Skin of body (tissue), 2 donors: ENCODE measurements around the gene CEP112. TPM values are rescaled to one million over a fixed set of nuclear protein-coding genes. Genes with fewer than 3 reads are reported as not detected.

Source experiments
- DNase-seq: peaks from one replicate; lab custom pipeline; 2025; lab: John Stamatoyannopoulos, UW
- total RNA-seq: library from RNA; depleted of rRNA; stranded (reverse); fragments of >200 nt; gene quantifications from one replicate; pipeline ENCODE4 v1.2.3, GENCODE V29; 2014

The CEP112 gene
- total RNA-seq, 1 donor from 2014 or later: 17.7 TPM

DNA sequence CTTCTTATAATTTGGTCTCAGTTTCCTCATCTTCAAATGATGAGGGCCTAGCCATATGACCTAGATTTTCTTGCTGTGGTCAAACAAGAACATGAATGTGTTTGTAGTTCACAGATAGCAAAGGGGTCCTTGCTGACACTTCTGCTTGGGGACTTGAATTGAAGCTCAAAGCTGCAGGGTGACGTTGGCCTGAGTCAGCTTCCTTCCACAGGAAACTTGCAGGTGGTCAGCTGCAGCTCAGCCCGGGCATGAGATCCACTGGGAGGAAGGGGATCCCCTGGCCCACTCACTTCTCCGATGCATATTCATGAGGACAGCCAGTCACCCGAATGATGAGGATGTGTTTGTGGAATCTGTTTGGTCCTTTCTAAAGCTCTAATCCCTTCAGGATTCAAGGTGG lies 587.9 kb downstream of the CEP112 start:
- no peak for DNase-seq

DNA sequence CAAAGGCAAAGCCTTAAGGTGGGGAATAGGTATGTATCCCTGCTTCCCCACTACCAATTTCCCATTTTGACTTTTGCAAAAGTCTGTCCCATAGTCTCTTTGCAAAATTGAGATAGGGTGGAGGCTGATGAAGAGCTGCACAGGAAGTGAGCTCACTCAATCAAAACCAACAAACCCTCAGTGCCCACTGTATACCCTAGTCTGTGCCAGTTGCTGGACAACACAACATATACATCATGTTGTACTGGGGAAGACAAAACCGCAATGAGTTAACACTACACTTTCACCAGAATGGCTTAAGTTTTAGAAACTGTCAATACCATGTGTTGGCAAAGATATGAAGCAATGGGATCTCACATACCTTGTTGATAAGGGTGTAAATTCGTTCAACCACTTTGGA lies 590.1 kb downstream of the CEP112 start:
- DNase-seq: no peak

DNA sequence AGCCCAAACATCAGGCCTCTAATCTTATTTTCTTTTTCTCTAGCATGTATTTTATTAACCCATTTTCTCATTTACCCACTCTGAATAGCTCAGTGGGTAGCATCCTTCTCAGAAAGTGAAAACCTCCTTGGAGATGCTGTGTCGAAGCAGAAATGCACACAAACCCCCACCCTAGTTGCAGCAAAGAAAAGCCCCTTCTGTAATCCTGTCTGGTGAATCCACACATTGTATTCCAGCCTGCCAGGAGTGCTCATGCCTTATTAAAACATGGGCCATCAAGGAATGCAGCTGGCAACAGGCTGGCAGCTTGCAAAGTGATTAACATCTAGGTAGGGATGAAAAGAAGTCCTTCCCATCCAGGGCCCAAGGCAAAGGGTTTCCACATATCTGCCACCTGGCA lies 590.8 kb downstream of the CEP112 start:
- DNase-seq: no peak

DNA sequence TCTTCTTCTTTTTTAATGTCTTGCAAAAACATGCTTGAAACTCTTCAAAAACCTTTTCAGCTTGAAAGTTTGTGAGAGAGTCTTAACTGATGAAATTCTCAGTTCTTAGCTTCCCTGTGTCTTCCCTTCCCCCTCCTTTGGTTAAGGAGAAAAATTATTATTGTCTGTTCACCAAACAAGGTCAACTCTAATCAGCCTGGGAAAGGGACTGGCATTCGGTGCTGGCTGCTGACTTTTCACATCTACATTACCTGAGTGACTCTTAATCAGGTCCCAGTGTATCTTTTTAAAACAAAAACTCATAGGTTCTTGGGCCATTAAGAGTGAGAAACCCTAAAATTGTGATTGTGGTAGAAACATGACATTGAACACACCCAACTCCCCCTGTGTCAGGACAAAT lies 591.4 kb downstream of the CEP112 start:
- DNase-seq: no peak

DNA sequence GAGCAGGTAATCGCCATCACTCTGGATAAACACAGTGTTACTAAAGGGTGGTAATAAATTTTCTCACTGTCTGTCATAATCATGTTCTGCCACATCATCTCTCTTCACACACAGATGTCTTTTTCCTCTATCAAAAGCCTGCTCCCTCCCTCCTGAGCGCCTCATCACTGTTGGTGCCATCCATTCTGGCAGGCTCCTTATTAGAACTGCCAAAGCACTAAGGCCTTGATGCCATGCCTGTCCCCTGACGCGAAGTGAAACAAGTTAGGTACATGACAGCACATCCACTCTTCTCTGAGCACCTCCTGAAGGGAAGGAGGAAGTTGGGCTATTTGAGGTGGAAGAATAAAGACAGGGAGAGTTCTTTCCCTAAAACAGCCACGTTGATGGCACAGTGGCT lies 592.3 kb downstream of the CEP112 start:
- no peak for DNase-seq

DNA sequence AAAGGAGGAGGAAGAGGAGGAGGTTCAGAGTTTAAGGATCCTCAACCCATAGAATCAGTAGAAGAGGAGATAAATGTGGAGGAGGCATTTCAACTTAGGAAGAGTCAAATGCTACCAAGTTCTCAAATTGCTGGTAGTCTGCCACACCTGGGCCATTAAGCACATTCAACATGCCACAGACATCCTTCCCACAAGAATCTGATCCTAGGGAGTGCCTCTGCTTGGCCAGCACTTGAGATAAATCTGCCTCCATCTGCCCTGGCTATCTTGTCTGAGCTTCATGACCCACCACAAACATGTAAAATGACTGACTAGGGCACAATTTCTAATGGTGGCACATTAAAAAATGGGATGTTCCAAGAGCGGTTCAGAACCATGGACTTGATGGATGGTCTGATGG lies 593.2 kb downstream of the CEP112 start:
- no peak for DNase-seq

DNA sequence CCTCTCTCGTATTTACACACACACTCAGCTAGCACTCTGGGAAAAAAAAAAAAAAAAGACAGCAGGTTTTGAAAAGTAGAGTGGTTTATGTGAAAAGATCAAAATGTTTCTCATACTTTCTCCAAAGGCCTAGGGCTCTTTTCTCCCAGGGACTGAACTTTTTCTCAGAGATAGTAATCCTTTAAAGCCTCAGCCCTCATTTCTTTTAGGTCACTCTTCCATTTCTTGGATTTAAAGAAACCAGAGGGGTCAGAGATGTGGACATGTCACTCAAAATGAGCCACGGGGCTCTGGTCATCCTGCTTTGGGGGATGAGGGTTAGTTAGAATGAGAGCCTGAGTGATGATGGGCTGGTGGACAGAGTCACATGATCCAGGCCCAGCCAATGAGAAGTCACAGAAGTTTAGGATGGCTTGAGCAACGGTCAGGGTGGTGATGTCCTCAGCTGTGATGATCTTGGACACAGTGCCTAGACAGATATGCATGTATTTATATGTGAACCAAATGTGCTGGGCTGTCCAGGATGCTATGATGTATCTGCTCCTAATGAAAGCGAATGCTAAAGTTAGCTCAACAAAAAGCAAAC lies 596.8 kb downstream of the CEP112 start:
- no peak for DNase-seq

DNA sequence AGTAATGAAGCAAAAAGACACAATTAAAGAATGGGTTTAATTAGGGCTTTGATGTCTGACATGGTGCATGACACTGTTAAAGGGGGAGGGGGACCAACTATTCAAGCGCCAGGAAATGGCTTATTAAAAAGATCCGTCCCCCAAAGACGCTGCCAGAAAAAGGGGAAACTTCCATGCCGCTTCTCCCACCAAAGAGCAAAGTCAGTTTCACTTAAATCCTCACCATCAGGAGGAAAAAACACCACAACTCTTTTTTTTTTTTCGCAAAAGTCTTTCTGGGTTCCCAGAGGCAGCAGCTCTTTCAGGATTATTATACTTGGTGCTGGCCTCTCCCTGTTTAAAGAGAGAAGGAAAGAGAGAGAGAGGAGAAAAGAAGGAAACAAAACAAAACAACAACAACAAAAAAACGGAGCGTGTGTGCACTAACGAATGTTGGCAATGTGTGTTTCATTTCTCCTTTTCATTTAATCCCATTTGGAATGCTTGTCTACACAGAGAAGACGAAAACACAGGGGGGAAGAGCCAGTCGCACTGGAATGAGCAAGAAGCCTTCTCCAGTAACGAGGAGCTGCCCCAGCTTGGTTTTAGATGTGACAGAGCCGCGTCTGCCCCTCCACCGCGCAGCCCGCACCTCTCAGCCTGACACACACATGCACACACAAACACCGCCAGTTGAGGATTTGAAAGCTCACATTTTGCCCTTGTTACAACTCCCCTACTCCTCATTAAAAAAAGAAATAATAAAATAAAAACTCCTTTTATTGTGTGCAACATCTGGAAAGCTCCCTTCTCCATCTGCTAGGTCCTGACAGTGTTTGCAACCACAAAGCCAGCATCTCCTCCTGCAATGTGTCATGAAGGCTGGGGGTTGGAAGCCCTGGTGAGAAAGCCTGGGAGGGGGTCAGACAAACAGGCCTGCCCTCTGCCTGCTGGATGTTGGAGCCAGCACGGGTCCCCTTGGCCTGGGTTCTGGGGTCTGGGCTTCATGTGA lies 597.8 kb downstream of the CEP112 start:
- DNase-seq: peak; percentile 87

DNA sequence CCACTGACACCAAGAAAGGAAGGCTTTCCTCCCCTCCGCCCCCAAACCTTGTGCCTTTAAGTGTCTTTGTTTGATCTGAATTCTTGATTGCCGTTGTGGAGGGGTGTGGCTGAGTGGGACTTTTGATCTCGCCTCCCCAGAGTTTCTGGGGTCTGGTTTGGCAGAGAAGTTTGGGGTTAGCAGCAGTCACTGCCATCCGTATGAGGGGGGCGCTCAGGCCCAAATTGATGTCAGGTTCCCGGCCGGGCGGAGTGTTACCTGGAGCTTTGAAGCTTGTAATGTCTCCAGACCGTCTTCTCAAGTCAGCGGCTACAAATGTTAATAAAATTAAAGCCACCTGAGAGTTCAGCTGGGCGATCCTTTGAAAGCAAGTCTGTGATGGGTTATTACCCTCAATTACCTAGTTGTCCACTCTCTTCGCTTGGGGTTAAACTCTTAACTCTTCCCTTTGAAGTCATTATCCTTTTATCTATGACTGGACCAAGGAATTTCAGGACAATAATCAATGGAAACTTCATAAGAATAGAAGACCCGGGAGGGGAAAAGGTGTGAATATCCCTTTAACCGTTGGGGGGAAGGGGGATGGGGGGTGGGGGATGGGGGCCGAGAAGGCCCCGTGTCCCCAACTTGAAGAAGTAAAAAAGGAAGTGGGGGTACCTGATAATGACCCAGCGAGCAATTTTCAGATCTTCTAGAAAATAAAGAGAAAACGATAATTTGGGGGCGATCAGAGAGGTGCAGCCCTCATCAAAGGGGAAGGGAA lies 598.7 kb downstream of the CEP112 start:
- DNase-seq: no peak

DNA sequence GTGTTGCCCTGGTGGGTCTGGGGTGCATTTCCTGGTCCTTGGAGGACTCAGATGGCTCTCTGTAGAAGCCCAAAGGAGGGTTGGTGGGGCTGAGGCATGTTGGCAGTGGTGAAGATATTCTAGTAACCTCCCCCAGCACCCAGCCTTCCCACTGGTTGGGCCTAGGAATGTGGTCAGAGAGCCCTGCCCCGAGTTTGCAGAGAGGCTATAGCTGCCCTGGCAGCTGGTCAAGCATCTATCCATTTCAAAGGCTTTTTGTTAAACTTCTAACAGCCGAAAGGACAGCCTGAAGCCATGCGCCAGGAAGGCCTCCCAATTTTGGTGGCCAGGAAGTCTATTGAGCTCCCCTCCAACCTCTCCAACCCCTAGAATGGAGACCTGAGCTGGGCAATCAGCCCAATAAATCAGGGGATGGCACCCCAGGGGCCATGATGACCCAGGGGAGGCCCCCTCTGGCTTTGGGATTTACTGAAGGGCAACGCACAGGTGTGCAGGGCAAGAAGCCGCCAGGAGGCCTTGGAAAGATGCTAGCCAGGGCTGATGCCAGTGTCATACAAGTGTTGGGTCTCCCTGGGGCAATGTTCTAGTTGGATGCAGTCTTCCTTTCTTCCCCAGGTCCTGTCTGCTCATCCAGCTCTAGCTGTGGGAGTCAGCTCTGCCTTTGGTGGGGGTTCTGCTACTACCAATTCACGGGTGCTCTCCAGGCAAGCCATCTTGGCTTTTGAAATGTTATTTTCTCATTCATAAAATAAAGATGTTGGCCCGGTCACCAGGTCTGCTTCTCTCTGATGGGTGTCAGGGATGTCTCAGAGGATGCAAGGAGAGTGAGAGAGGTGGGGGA lies 599.6 kb downstream of the CEP112 start:
- DNase-seq: no peak

DNA sequence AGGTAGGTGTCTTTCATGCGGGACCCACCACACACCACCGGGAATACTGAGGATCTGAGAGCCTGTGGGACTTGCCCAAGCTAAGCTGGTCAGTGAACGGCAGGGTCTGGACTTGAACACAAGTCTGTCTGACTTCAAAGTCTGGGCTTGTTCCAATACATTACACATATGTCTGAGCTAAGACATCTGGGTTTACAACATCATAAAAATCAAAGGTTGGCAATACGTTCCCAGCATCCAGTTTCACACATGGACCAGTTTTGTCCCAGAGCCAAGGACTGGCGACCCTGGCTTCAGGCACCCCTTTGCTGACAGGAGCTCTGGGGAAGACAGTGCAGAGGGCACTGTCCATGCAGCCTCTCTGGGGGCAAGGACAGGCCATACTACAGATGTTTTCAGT lies 602.6 kb downstream of the CEP112 start:
- DNase-seq: peak; percentile 26

DNA sequence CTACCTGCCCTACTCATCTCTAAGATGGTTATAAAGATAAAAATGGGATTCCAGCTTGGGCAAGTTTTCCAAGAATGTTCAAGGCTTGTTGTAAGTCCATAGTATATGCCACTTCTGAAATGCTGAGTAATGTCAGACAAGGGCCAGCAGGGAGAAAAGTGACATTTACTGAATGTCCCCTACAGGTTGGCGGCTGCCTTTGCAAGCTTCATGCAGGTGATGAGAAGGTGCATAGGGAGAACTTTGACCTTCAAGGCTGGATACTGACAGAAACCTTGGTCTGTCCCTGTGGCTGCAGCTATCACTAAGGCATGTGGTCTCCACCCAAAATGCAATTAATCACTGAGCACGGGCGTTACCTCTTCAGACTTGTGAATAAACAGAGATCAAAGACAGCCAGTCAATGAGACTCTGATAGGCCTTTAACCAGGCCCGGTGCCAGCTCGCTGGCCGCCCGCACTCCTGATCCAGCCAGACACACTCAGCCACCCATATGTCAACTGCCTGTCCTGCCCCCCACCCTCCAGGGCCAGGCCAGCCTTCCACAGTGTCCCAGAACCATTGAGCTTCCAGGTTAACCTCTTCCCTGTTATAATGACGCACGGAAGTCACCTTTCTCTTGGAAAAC lies 603.6 kb downstream of the CEP112 start:
- DNase-seq: no peak

DNA sequence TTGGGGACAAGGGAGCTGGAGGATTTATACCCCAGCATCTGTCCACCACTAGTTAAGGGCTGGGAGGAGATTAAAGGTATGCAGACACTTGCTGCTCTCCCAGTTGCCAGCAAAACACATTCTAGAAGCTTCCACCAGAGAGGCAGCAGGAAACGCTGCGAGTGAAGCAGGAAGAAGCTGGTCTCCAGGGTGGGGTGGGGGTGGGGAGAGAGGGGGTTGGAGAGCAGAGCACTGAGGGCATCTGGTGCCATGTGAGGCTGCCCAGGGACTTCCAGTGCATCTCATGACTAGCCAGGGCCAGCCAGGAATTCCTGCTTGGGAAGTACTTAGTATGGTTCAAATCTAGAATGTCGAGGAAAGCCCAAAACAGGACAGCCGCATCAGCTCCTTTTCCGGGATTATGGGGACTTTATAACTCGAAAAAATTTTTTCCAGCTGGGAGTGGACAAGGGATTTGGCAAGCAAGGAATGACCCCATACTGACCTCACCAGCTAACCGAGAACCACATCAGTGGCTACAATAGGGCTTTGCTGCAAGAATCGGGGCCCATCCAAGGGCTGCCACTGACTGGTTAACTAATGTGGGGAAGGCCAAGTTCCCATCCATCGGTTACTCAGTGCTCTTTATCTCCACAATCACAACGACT lies 604.3 kb downstream of the CEP112 start:
- DNase-seq: no peak

DNA sequence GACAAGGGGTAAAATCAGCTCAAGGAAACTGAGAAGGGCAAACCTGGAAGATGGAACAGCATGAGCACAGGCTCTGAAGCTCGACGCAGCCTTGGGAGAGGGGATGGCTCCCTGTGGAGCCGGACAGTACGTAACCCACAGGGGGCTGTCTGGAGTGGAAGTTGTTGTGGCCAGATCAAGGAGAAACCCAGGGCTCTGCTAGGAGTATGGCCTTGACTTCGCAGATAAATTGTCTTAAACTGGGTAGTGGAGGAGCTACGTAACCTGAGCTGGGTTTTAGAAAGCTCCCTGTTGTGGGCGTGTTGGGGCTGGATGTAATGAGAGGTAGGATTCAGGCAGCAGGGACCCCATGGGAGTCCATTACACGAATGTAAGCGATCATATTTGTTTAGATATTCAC lies 605.0 kb downstream of the CEP112 start:
- DNase-seq: no peak

Other genes starting within 250 kb of the CEP112 start
- gene APOH, start 37.3 kb upstream of the CEP112 start, total RNA-seq: not detected
- 3.9 TPM for gene PRKCA, start 110.5 kb upstream of the CEP112 start, total RNA-seq